AG10803 (cell line): ENCODE data around the gene MCRIP2.

ENCODE experiments used
- DNase-seq: peaks from one replicate; pipeline ENCODE4 v3.0.0; 2010; ENCODE audit warnings: low read depth
- H3K4me3 ChIP-seq: 2 replicates; pipeline ENCODE4 v1.5.1; 2011; ENCODE audit warnings: mild to moderate bottlenecking, low read length, control low read depth
- TF ChIP-seq, protein P1 (sequence below): conservative IDR thresholded peaks from 2 replicates; pipeline ENCODE4 v1.5.1; 2011; ENCODE audit warnings: mild to moderate bottlenecking, low read length, control low read depth, inconsistent platforms

MCRIP2 gene

DNA sequence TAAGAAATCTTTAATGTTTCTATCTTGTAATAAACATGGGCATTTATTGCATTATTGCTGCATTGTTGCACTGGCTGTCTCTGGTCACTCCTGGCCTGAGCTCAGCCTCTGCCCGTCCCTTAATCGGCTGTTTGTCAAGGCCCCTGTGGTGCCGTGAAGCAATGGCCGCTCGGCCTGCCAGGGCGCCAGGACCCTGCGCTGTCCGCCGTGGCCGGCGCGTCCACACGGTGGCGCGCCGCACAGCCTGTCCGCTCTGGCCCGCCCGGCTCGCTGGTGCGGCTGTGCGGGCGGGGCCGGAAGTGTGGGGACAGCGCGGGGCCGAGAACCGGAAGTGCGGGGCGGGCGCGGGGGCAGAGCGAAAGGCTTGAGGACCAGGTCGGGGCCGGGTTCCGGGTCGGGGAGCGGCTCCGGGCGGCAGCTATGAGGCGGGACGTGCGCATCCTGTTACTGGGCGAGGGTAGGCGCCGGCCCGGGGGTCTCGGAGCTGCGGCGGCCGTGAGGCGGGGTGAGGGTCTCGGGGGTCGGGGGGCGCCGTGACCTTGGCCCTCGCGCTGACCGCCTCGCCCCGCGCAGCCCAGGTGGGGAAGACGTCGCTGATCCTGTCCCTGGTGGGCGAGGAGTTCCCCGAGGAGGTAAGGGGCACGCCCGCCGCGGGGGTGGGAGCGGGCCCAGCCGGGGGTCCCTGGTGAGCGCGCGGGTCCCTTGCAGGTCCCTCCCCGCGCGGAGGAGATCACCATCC is 26.3 kb downstream of the MCRIP2 start, which contains the start of gene RHOT2:
Gene RHOT2 (plus strand): TSS at position 353 of the 739 bp plus-strand sequence. CDS start 68 bp downstream, at position 421.
- DNase-seq, result peak; percentile 87
- TF ChIP-seq, protein P1, sequence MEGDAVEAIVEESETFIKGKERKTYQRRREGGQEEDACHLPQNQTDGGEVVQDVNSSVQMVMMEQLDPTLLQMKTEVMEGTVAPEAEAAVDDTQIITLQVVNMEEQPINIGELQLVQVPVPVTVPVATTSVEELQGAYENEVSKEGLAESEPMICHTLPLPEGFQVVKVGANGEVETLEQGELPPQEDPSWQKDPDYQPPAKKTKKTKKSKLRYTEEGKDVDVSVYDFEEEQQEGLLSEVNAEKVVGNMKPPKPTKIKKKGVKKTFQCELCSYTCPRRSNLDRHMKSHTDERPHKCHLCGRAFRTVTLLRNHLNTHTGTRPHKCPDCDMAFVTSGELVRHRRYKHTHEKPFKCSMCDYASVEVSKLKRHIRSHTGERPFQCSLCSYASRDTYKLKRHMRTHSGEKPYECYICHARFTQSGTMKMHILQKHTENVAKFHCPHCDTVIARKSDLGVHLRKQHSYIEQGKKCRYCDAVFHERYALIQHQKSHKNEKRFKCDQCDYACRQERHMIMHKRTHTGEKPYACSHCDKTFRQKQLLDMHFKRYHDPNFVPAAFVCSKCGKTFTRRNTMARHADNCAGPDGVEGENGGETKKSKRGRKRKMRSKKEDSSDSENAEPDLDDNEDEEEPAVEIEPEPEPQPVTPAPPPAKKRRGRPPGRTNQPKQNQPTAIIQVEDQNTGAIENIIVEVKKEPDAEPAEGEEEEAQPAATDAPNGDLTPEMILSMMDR, result peak; percentile 49
- peak within 1 kb of the TSS; percentile 74 for H3K4me3 ChIP-seq

DNA sequence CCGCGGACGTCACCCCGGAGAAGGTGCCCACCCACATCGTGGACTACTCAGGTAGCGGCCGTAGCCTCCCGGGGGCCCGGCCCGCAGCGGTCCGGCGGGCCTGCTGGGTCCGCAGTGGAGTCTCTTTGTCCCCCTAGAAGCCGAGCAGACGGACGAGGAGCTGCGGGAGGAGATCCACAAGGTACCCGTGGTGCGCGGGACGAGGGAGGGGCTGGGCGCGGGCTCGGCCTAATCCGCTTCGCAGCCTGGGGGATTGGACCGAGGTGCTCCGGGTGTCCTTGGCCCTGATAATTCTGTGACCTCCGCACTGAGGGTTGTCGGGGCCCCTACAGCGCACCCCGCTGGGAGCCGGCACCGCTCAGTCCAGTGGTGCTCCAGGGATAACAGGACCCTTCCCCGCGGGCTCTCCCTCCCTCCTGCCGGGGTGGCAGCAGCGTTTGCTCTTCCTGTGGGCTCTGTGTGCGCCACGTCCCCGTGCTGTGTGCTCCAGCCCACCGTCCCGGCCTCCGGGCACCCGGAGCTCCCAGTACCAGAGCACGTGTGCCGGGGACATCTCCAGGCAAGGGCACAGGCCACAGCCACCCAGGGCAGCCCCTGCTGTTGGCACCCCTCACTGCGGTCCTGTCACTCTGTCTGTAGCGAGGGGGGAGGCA is 27.0 kb downstream of the MCRIP2 start:
- TF ChIP-seq, protein P1, result no peak
- peak overlapping the region; percentile 74 for H3K4me3 ChIP-seq
- DNase-seq, result no peak

DNA sequence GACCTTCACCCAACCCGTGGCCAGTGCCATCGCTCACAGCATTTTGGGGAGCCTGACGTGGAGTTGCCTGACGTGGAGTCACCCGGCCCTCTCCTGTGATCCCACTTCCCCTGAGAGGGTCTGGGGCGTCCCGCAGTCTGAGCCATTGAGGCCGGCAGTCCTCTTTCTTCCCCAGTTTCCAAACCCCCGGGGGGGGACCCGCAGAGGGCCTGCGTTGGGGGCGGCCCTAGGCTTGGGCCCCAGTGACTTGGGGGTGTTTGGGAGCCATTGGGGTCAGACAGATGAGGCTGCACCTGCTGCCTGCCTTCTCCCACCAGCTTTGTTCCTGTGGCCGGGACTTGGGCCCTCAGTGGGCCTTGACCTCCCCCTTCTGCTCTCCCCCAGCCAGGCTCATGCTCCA is 28.0 kb downstream of the MCRIP2 start:
- TF ChIP-seq, protein P1, result no peak
- DNase-seq, result no peak
- peak overlapping the region; percentile 74; the same call in 1 of the 2 replicates for H3K4me3 ChIP-seq

DNA sequence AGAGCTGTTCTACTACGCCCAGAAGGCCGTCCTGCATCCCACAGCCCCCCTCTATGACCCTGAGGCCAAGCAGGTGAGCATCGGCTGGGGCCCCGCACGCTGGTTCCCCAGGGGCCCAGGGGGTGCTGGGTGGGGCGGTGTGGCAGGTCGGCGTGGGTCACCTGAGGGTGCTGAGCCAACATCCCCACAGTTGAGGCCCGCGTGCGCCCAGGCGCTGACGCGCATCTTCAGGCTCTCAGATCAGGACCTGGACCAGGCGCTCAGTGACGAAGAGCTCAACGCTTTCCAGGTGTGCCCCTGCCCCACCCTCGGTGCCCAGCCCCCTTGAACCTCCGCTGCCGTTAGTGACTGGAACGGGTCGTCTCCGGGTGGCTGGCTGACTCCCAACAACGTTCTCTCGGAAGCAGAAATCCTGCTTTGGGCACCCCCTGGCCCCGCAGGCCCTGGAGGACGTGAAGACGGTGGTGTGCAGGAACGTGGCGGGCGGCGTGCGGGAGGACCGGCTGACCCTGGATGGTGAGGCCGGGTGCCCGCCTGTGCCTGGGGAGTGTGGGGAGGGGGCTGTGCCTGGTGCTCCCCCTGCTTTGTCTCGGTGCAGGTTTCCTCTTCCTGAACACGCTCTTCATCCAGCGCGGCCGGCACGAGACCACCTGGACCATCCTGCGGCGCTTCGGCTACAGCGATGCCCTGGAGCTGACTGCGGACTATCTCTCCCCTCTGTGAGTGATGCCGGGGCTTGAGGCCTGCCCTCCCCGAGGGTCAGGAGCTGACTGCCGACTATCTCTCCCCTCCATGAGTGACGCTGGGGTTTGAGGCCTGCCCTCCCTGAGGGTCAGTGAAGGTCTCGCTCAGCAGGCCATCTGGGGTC is 29.1 kb downstream of the MCRIP2 start:
- no peak overlapping the region for H3K4me3 ChIP-seq
- no peak for DNase-seq
- TF ChIP-seq, protein P1, result no peak

DNA sequence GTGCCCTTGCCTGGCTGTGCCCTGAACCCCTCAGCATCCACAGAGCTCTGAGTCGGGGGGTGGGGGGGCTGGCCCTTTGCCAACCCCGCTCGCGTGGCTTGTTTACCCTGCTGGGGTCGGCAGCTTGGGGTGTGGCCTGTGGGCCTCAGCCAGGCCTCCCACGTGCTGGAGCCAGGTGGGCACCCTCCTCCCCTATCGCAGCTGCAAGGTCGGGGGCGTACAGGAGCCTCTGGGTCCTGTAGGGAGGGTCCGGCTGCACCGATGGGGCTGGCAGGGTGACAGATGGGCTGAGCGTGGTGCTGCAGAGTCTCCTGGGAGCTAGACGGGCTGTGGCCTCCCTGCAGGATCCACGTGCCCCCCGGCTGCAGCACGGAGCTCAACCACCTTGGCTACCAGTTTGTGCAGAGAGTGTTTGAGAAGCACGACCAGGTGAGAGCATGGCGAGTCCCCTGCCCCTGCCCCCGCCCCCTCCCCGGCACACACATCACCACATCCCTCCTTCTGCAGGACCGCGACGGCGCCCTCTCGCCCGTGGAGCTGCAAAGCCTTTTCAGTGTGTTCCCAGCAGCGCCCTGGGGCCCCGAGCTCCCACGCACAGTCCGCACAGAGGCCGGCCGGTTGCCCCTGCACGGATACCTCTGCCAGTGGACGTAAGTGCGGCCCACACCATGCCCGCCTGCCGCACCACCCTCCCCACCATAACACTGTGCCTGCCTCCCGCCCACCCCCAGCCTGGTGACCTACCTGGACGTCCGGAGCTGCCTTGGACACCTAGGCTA is 29.9 kb downstream of the MCRIP2 start:
- H3K4me3 ChIP-seq, result no peak overlapping the region
- no peak for DNase-seq
- TF ChIP-seq, protein P1, result no peak

DNA sequence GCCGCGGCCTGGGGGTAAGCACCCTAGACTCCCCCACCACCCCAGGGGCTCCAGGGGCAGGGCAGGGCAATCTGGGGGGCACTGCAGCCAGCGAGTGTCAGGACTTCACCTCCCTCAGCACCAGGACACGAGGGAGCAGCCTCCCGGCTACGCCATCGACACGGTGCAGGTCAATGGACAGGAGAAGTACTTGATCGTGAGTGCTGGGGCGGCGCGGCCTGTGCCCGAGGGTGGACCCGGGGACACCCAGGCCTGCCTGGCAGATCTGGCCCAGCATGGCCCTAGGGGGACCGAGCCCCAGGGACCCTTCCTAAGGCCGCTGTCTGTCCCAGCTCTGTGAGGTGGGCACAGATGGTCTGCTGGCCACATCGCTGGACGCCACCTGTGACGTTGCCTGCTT is 30.7 kb downstream of the MCRIP2 start:
- TF ChIP-seq, protein P1, result no peak
- no peak for DNase-seq
- H3K4me3 ChIP-seq, result no peak overlapping the region
